ENCODE measurements around the gene MMP12. TPM values are rescaled to one million over a fixed set of nuclear protein-coding genes. Genes with fewer than 3 reads are reported as not detected.
"Not testable (repeated sequence)": the region's sequence is repeated elsewhere in the genome, so short reads cannot be mapped to it uniquely, and the experiment has no call there.

MMP12 gene
- total and polyA plus RNA-seq, 2 experiments from 2014 or later, result not detected

DNA sequence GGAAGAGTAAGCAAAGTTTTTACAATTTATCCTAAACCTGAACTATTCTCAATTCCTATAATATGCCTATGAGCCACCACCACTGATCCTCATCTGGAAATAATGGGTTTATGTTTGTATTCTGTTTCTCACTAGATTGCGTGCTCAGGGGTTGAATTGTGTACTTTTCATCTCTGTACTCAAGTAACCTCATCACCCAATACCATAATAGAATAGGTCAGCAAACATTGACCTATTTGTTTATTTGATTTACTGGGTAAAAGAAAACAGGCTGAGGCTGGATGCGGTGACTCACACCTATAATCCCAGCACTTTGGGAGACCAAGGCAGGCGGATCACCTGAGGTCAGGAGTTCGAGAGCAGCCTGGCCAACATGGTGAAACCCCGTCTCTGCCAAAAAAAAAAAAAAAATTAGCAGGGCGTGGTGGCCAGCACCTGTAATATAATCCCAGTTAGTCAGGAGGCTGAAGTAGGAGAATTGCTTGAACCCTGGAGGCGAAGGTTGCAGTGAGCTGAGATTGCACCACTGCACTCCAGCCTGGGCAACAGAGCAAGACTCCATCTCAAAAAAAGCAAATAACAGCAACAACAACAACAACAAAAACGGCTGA lies 5.3 kb downstream of the MMP12 start:
- not testable (repeated sequence) for H2AFZ ChIP-seq; H3K9me2 ChIP-seq (ENCODE audit: insufficient read depth); H3K36me3 ChIP-seq (ENCODE audit: insufficient read depth); H3K9me3 Mint-ChIP-seq; H3K4me3 Mint-ChIP-seq; DNase-seq (ENCODE audit: low spot score); H3K36me3 Mint-ChIP-seq (ENCODE audit: low read depth); H3K27ac Mint-ChIP-seq; H3K4me1 ChIP-seq (ENCODE audit: insufficient read depth); H3K4me3 ChIP-seq; ATAC-seq; H3K4me1 Mint-ChIP-seq; H3K4me2 ChIP-seq; H3K27me3 Mint-ChIP-seq (ENCODE audit: insufficient read depth, low read depth, poor library complexity); H3K79me2 ChIP-seq (replicated peaks; ENCODE audit: insufficient read depth); H4K20me1 ChIP-seq (replicated peaks; ENCODE audit: insufficient read depth); H3K27ac ChIP-seq (ENCODE audit: low read depth); H3F3A ChIP-seq (replicated peaks; ENCODE audit: low read depth); H3K27me3 ChIP-seq (ENCODE audit: insufficient read depth)

DNA sequence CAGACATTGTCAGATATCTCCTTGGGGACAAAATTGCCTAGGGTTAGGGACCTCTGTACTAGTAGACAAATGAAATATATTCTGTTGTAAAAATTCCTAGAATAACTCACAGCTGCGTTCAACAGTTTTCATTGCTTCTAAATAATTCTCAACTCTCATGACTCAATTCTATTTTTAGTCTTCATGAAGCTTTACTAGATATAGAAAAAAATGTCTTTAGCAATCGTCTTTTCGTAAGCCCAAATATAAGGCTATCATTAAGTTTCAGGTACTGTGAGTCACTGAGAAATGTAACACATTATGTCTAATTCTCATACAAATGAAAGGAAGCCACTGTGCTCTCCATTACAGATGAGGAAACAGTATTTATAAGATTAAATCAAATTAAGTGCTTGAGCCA lies 6.4 kb downstream of the MMP12 start:
- Histone ChIP-seq H3F3A (replicated peaks; ENCODE audit: low read depth) (no peaks in the 10 kb centered on the region), H3K4me3 (no peak overlapping the region), H3K4me1 (ENCODE audit: insufficient read depth) (no peaks in the 10 kb centered on the region), H3K9me2 (ENCODE audit: insufficient read depth) (0 out of 2 replicates have a peak, but pooled peaks cover 6% of the 10 kb centered on the region), H2AFZ (no peak overlapping the region), H3K79me2 (replicated peaks; ENCODE audit: insufficient read depth) (no peaks in the 10 kb centered on the region), H3K36me3 (ENCODE audit: insufficient read depth) (no peaks in the 10 kb centered on the region), H3K27me3 (ENCODE audit: insufficient read depth) (no peaks in the 10 kb centered on the region), H3K27ac (ENCODE audit: low read depth) (no peak overlapping the region), H3K4me2 (no peak overlapping the region), H4K20me1 (replicated peaks; ENCODE audit: insufficient read depth) (no peaks in the 10 kb centered on the region)
- H3K4me1 Mint-ChIP-seq, result no peaks in the 10 kb centered on the region
- DNase-seq (ENCODE audit: low spot score) (no peak), ATAC-seq (no peak)
- no peaks in the 10 kb centered on the region; the same call in 2 of the 3 replicates for H3K36me3 Mint-ChIP-seq (ENCODE audit: low read depth)
- H3K27me3 Mint-ChIP-seq (ENCODE audit: insufficient read depth, low read depth, poor library complexity), result no peaks in the 10 kb centered on the region
- H3K9me3 Mint-ChIP-seq, result no peaks in the 10 kb centered on the region
- H3K27ac Mint-ChIP-seq, result no peak overlapping the region
- H3K4me3 Mint-ChIP-seq, result no peak overlapping the region
- TF ChIP-seq CREB1 (CRISPR knock-in tag; IDR thresholded peaks at IDR 0.05; ENCODE audit: low read depth) (no peak), JUNB (IDR thresholded peaks at IDR 0.05; ENCODE audit: unreplicated experiment) (no peak), NANOG (IDR thresholded peaks at IDR 0.05; ENCODE audit: borderline replicate concordance) (no peak), POLR2AphosphoS5 (IDR thresholded peaks at IDR 0.05; ENCODE audit: low read depth) (no peak), STAT1 (IDR thresholded peaks at IDR 0.05; ENCODE audit: unreplicated experiment) (no peak), EZH2 (IDR thresholded peaks at IDR 0.05; ENCODE audit: low read depth, unreplicated experiment) (no peak), ZNF331 (CRISPR knock-in tag; IDR thresholded peaks at IDR 0.05; ENCODE audit: low read depth) (no peak), CTCF (conservative IDR thresholded peaks at IDR 0.05; ENCODE audit: low read depth in 2 of 2) (no peak), EZH2phosphoT487 (IDR thresholded peaks at IDR 0.05; ENCODE audit: unreplicated experiment) (no peak), ETS1 (IDR thresholded peaks at IDR 0.05) (no peak), ZNF114 (CRISPR knock-in tag; IDR thresholded peaks at IDR 0.05) (no peak)
- TF ChIP-seq, protein P1, sequence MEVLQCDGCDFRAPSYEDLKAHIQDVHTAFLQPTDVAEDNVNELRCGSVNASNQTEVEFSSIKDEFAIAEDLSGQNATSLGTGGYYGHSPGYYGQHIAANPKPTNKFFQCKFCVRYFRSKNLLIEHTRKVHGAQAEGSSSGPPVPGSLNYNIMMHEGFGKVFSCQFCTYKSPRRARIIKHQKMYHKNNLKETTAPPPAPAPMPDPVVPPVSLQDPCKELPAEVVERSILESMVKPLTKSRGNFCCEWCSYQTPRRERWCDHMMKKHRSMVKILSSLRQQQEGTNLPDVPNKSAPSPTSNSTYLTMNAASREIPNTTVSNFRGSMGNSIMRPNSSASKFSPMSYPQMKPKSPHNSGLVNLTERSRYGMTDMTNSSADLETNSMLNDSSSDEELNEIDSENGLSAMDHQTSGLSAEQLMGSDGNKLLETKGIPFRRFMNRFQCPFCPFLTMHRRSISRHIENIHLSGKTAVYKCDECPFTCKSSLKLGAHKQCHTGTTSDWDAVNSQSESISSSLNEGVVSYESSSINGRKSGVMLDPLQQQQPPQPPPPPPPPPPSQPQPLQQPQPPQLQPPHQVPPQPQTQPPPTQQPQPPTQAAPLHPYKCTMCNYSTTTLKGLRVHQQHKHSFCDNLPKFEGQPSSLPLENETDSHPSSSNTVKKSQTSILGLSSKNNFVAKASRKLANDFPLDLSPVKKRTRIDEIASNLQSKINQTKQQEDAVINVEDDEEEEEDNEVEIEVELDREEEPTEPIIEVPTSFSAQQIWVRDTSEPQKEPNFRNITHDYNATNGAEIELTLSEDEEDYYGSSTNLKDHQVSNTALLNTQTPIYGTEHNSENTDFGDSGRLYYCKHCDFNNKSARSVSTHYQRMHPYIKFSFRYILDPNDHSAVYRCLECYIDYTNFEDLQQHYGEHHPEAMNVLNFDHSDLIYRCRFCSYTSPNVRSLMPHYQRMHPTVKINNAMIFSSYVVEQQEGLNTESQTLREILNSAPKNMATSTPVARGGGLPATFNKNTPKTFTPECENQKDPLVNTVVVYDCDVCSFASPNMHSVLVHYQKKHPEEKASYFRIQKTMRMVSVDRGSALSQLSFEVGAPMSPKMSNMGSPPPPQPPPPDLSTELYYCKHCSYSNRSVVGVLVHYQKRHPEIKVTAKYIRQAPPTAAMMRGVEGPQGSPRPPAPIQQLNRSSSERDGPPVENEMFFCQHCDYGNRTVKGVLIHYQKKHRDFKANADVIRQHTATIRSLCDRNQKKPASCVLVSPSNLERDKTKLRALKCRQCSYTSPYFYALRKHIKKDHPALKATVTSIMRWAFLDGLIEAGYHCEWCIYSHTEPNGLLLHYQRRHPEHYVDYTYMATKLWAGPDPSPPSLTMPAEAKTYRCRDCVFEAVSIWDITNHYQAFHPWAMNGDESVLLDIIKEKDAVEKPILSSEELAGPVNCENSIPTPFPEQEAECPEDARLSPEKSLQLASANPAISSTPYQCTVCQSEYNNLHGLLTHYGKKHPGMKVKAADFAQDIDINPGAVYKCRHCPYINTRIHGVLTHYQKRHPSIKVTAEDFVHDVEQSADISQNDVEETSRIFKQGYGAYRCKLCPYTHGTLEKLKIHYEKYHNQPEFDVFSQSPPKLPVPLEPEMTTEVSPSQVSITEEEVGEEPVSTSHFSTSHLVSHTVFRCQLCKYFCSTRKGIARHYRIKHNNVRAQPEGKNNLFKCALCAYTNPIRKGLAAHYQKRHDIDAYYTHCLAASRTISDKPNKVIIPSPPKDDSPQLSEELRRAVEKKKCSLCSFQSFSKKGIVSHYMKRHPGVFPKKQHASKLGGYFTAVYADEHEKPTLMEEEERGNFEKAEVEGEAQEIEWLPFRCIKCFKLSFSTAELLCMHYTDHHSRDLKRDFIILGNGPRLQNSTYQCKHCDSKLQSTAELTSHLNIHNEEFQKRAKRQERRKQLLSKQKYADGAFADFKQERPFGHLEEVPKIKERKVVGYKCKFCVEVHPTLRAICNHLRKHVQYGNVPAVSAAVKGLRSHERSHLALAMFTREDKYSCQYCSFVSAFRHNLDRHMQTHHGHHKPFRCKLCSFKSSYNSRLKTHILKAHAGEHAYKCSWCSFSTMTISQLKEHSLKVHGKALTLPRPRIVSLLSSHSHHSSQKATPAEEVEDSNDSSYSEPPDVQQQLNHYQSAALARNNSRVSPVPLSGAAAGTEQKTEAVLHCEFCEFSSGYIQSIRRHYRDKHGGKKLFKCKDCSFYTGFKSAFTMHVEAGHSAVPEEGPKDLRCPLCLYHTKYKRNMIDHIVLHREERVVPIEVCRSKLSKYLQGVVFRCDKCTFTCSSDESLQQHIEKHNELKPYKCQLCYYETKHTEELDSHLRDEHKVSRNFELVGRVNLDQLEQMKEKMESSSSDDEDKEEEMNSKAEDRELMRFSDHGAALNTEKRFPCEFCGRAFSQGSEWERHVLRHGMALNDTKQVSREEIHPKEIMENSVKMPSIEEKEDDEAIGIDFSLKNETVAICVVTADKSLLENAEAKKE (CRISPR knock-in tag; IDR thresholded peaks at IDR 0.05), result no peak
